SK-N-SH (cell line): ENCODE data around the gene MAN2B1. TPM values are rescaled to one million over a fixed set of nuclear protein-coding genes. Genes with fewer than 3 reads are reported as not detected.
"Not testable (repeated sequence)": the region's sequence is repeated elsewhere in the genome, so short reads cannot be mapped to it uniquely, and the experiment has no call there.

Experiments used
- CTCF ChIA-PET: fragments of 300-600, 350-600 bp; formaldehyde crosslinking; extraction: SDS; loops from one replicate; lab custom pipeline; 2021; lab: Yijun Ruan, JAX
- POLR2A ChIA-PET: fragments of 350-600 bp; sonication (Branson Sonifier 250); formaldehyde crosslinking; extraction: SDS; loops from one replicate; lab custom pipeline; 2020; ENCODE audit warnings: antibody characterized with exemption, inconsistent platforms; lab: Yijun Ruan, JAX
- DNase-seq: peaks from one replicate; pipeline ENCODE4 v3.0.0; 2012
- H2AFZ ChIP-seq: fragments of 200-600 bp; sonication (generic); 2 replicates; pipeline ENCODE4 v1.8.1; 2016; ENCODE audit warnings: antibody characterized with exemption, mild to moderate bottlenecking, low read depth
- H3F3A ChIP-seq: fragments of 200-600 bp; sonication (generic); replicated peaks from 2 replicates; pipeline ENCODE3; 2016; ENCODE audit warnings: antibody characterized with exemption, mild to moderate bottlenecking; ENCODE audit not compliant: insufficient read depth
- H3K27ac ChIP-seq, 2 experiments: fragments of 200-500 bp in 1 of 2; fragments of 200-600 bp in 1 of 2; sonication (Bioruptor generic) in 1 of 2; sonication (generic), shearing (Covaris generic) in 1 of 2; 2 replicates each; pipeline versions ENCODE4 v1.5.1 to v1.6.1; 2014 to 2016; ENCODE audit warnings: low read depth in 2 of 2, inconsistent platforms in 1 of 2, low read length in 1 of 2, mild to moderate bottlenecking in 1 of 2, mixed read lengths in 1 of 2
- H3K27me3 ChIP-seq: fragments of 200-600 bp; sonication (generic), shearing (Covaris generic); 2 replicates; pipeline ENCODE4 v1.6.1; 2016; ENCODE audit warnings: mixed run types; ENCODE audit not compliant: insufficient read depth
- H3K36me3 ChIP-seq, 2 experiments: fragments of 200-500 bp in 1 of 2; fragments of 200-600 bp in 1 of 2; sonication (Bioruptor generic) in 1 of 2; sonication (generic) in 1 of 2; replicated peaks in 1 of 2; 2 replicates each; pipeline versions ENCODE3 to v1.5.1; 2014 to 2016; ENCODE audit warnings: low read length in 1 of 2, mild to moderate bottlenecking in 1 of 2; ENCODE audit not compliant: insufficient read depth in 2 of 2, control insufficient read depth in 1 of 2
- H3K4me1 ChIP-seq, 2 experiments: fragments of 200-500 bp in 1 of 2; fragments of 200-600 bp in 1 of 2; sonication (Bioruptor generic) in 1 of 2; sonication (generic), shearing (Covaris generic) in 1 of 2; 2 replicates each; pipeline versions ENCODE4 v1.5.1 to v1.6.1; 2014 to 2016; ENCODE audit warnings: low read depth in 1 of 2, low read length in 1 of 2, mixed run types in 1 of 2; ENCODE audit not compliant: insufficient read depth in 2 of 2, control insufficient read depth in 1 of 2
- H3K4me2 ChIP-seq: fragments of 200-600 bp; sonication (generic), shearing (Covaris generic); 2 replicates; pipeline ENCODE4 v1.6.1; 2017; ENCODE audit warnings: mixed run types
- H3K4me3 ChIP-seq, 2 experiments: fragments of 200-500 bp in 1 of 2; fragments of 200-600 bp in 1 of 2; sonication (Bioruptor generic) in 1 of 2; sonication (generic), shearing (Covaris generic) in 1 of 2; 2 replicates each; pipeline versions ENCODE4 v1.5.1 to v1.8.1; 2014 to 2016; ENCODE audit warnings: low read depth in 2 of 2, inconsistent platforms in 1 of 2, low read length in 1 of 2, mild to moderate bottlenecking in 1 of 2, mixed read lengths in 1 of 2, moderate library complexity in 1 of 2
- H3K79me2 ChIP-seq: fragments of 200-600 bp; sonication (generic); 2 replicates; pipeline ENCODE4 v1.8.1; 2017; ENCODE audit warnings: mild to moderate bottlenecking; ENCODE audit not compliant: insufficient read depth
- H3K9ac ChIP-seq: fragments of 200-600 bp; sonication (generic); 2 replicates; pipeline ENCODE4 v1.6.1; 2017; ENCODE audit warnings: mixed run types
- H3K9me2 ChIP-seq: fragments of 200-600 bp; sonication (generic); 2 replicates; pipeline ENCODE4 v1.6.1; 2017; ENCODE audit warnings: mixed run types
- H3K9me3 ChIP-seq: fragments of 200-600 bp; sonication (generic); 2 replicates; pipeline ENCODE4 v1.6.1; 2017; ENCODE audit warnings: mixed run types, mild to moderate bottlenecking, moderate library complexity
- H4K20me1 ChIP-seq: fragments of 200-600 bp; sonication (generic); 2 replicates; pipeline ENCODE4 v1.6.1; 2017; ENCODE audit warnings: mild to moderate bottlenecking, mixed run types; ENCODE audit not compliant: insufficient read depth
- ELF1 ChIP-seq: IDR thresholded peaks from 2 replicates; pipeline ENCODE4 v1.4.0; 2012
- EP300 ChIP-seq, 2 experiments: IDR thresholded peaks; 2 replicates each; pipeline versions ENCODE4 v1.4.0 to v1.6.1; 2012; ENCODE audit warnings: borderline replicate concordance in 1 of 2, low read depth in 1 of 2, low read length in 1 of 2
- EZH2phosphoT487 ChIP-seq: fragments of 200-600 bp; sonication (generic); IDR thresholded peaks from 2 replicates; pipeline ENCODE4 v1.6.1; 2017; ENCODE audit warnings: low read depth, mixed run types, mild to moderate bottlenecking, antibody characterized with exemption, moderate library complexity, borderline replicate concordance
- GATA2 ChIP-seq: sonication (generic); formaldehyde crosslinking; IDR thresholded peaks from 2 replicates; pipeline ENCODE4 v1.5.0; 2020; ENCODE audit warnings: mild to moderate bottlenecking, missing genetic modification reagents
- JUND ChIP-seq: IDR thresholded peaks from 2 replicates; pipeline ENCODE4 v1.4.0; 2012
- NFIC ChIP-seq: IDR thresholded peaks from 2 replicates; pipeline ENCODE4 v1.4.0; 2012; ENCODE audit warnings: borderline replicate concordance
- POLR2AphosphoS5 ChIP-seq: IDR thresholded peaks from 2 replicates; pipeline ENCODE4 v1.6.1; 2012; ENCODE audit warnings: low read depth, low read length
- RFX5 ChIP-seq: IDR thresholded peaks from 2 replicates; pipeline ENCODE4 v1.6.1; 2012; ENCODE audit warnings: mild to moderate bottlenecking, improper control_type of control experiment, low read length
- RXRA ChIP-seq: IDR thresholded peaks from 2 replicates; pipeline ENCODE4 v1.4.0; 2012; ENCODE audit warnings: low read depth, mild to moderate bottlenecking, borderline replicate concordance
- ZBTB33 ChIP-seq: IDR thresholded peaks from 2 replicates; pipeline ENCODE4 v1.4.0; 2012; ENCODE audit warnings: low read depth, borderline replicate concordance
- WGBS: methylation state at CpG from one replicate; pipeline ENCODE4 v1.1.6; 2017; ENCODE audit warnings: low lambda C conversion rate; 5-methylcytosine and 5-hydroxymethylcytosine counted together
- polyA plus RNA-seq, 3 experiments: library from polyadenylated mRNA; depleted of rRNA; stranded (reverse); fragments of >200 nt; gene quantifications; 2 replicates each; pipeline ENCODE4 v1.2.3, GENCODE V29; 2012
- TF ChIP-seq, protein P1 (sequence below): fragments of 150-350 bp; IDR thresholded peaks from 2 replicates; pipeline ENCODE4 v1.6.1; 2016; ENCODE audit warnings: mild to moderate bottlenecking, low read depth, low read length

The MAN2B1 gene
- polyA plus RNA-seq, 1 of the 3 experiments (the other 2 are of a cell fraction): 47.0 TPM

DNA sequence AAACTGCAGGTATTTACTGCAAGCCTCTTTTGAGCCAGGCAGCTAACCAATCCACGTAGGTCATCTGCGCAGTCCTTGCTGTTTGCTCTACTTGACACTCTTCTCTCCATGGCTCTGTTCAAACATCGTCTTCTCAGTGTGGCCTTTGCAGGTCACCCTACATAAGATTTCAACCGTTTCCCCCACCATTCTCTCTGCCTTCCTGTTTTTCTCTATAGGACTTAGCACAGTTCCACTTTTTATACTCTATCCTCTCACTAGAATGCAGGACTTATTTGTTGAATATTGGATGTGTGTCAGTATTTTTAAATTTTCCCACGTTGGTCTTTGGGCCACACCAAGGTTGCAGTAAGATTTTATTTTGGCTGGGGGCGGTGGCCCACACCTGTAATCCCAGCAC is 31.6 kb upstream of the MAN2B1 start:
- H3K36me3 ChIP-seq: peaks cover 18 to 38% of the 10 kb centered on the region in 2 experiments
- TF ChIP-seq RFX5: no peak
- TF ChIP-seq RXRA: no peak
- TF ChIP-seq EP300 (IDR thresholded peaks at IDR 0.05; ENCODE audit: borderline replicate concordance in 1 of 2, low read depth in 1 of 2, low read length in 1 of 2): no peak
- TF ChIP-seq NFIC: no peak
- no peak for TF ChIP-seq POLR2AphosphoS5
- TF ChIP-seq EZH2phosphoT487: no peak
- no peak for TF ChIP-seq JUND
- TF ChIP-seq, all 33 proteins: peak for 0
- no peak for DNase-seq

GRCh38 chr19:12697425-12697824 is 30.9 kb upstream of the MAN2B1 start:
- not testable (repeated sequence) for H3K4me3 ChIP-seq, H3K9me3 ChIP-seq, DNase-seq, H3K9me2 ChIP-seq, H3K9ac ChIP-seq, H3K79me2 ChIP-seq, H3K27me3 ChIP-seq, H2AFZ ChIP-seq, H4K20me1 ChIP-seq
- peaks cover 16 to 31% of the 10 kb centered on the region in 2 experiments for H3K36me3 ChIP-seq
- H3K4me1 ChIP-seq: peaks cover 0 to 16% of the 10 kb centered on the region in 2 experiments; a peak in 2 of 4 replicates
- H3K27ac ChIP-seq: peak overlapping the region in 1 of 2 experiments; percentile 83; a peak in 1 of 4 replicates
- H3F3A ChIP-seq: peaks cover 33% of the 10 kb centered on the region
- POLR2A ChIA-PET: interaction anchor here (0.6 to 1.9 kb wide), 4 partner anchors 11 to 38 kb away, joined by 3 to 5 read pairs (median 4); no protein-coding TSS in a partner anchor
- H3K4me2 ChIP-seq: peak overlapping the region; percentile 81; the same call in 1 of the 2 replicates
- CTCF ChIA-PET: interaction anchor here (0.8 to 2.9 kb wide), 6 partner anchors 13 to 150 kb away, joined by 3 to 11 read pairs (median 4); no protein-coding TSS in a partner anchor
- WGBS: 96% methylated on average over 22 of the region's 22 CpGs

More for the DNA sequence above, 31.6 kb upstream of the MAN2B1 start:
- Histone ChIP-seq H2AFZ (no peak overlapping the region), H3K27me3 (no peaks in the 10 kb centered on the region), H3K9me2 (no peaks in the 10 kb centered on the region), H3K4me3 (no peak overlapping the region), H3K9ac (no peak overlapping the region), H4K20me1 (no peaks in the 10 kb centered on the region), H3K27ac (no peak overlapping the region), H3K4me2 (no peak overlapping the region), H3K4me1 (peaks cover 0 to 16% of the 10 kb centered on the region in 2 experiments; a peak in 2 of 4 replicates), H3K9me3 (no peaks in the 10 kb centered on the region), H3F3A (peaks cover 33% of the 10 kb centered on the region), H3K79me2 (no peaks in the 10 kb centered on the region; the same call in 1 of the 2 replicates)
- WGBS: 91% methylated on average over 6 of the region's 6 CpGs
- ChIA-PET POLR2A (no interaction called here), CTCF (interaction anchor here (1.5 kb wide), 1 partner anchor 63 kb away, joined by 4 read pairs; no protein-coding TSS in a partner anchor)

DNA sequence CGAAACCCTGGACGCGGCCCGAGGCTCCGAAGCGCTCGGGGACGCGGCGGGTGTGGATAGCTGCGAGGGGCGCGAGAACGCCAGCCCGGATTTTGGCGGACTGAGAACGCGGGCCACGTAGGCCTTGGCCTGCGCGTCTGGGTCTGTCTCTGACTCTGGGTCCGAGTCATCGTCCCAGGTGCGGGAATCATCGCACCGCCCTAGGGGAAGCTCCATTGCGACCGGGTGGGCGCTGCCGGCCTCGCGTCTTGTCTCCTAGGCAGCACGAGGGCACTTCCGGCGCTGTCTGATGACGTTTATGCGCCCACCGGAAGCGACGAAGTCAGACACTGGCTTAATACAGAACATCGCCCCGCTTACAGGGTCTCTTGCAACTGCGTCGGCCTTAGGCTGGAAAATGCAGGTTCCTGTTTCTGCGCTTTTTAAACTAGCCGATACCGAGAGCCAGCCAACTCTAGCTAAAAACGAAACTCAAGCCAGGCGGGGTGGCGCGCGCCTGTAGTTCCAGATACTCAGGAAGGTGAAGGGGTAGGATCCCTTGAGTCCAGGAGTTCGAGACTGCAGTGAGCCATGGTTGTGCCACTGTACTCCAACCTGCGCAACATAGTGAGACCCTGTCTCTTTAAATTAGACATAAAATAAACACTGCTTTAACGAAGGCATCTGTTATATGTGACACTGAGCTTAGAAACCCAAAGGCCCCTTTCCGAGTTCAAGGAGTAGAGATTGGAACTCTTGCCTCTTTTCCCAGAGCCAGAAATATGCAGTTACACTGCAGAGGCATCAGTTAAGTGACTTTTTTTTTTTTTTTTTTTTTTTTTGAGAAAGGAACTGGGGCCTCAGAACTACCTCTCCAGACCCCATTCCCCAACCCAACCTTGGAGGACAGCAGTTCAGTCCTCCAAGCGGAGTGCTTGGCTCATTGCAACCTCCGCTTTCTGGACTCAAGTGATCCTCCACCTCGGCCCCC is 30.1 kb upstream of the MAN2B1 start, which contains the start of gene FBXW9:
Gene FBXW9, minus strand, starts transcription at position 266 of the 970 bp plus-strand sequence. Its CDS starts 50 bp downstream, at position 216.
- peak within 1 kb of the TSS; percentile 81 to 89 for H3K4me3 ChIP-seq
- H3K4me1 ChIP-seq: peaks cover 0 to 16% of the 10 kb centered on the region in 2 experiments; a peak in 2 of 4 replicates
- ChIA-PET POLR2A (interaction anchor here (0.6 to 1.9 kb wide), 7 partner anchors 11 to 1322 kb away, joined by 3 to 5 read pairs (median 4); no protein-coding TSS in a partner anchor), CTCF (interaction anchor here (0.7 to 2.9 kb wide), 10 partner anchors 11 to 151 kb away, joined by 3 to 11 read pairs (median 4); no protein-coding TSS in a partner anchor)
- no peaks in the 10 kb centered on the region for H3K9me3 ChIP-seq
- peak within 1 kb of the TSS; percentile 89 for H2AFZ ChIP-seq
- H3K27ac ChIP-seq: peak within 1 kb of the TSS; percentile 81 to 83
- H3K79me2 ChIP-seq: no peaks in the 10 kb centered on the region; the same call in 1 of the 2 replicates
- peak; percentile 97 for DNase-seq
- peaks cover 33% of the 10 kb centered on the region for H3F3A ChIP-seq
- peak within 1 kb of the TSS; percentile 81 for H3K4me2 ChIP-seq
- H3K9me2 ChIP-seq: no peaks in the 10 kb centered on the region
- 11% methylated on average over 36 of the region's 59 CpGs for WGBS
- H3K9ac ChIP-seq: peak within 1 kb of the TSS; percentile 68
- no peaks in the 10 kb centered on the region for H4K20me1 ChIP-seq
- no peaks in the 10 kb centered on the region for H3K27me3 ChIP-seq
- H3K36me3 ChIP-seq: peaks cover 15 to 24% of the 10 kb centered on the region in 2 experiments
- TF ChIP-seq, protein P1, sequence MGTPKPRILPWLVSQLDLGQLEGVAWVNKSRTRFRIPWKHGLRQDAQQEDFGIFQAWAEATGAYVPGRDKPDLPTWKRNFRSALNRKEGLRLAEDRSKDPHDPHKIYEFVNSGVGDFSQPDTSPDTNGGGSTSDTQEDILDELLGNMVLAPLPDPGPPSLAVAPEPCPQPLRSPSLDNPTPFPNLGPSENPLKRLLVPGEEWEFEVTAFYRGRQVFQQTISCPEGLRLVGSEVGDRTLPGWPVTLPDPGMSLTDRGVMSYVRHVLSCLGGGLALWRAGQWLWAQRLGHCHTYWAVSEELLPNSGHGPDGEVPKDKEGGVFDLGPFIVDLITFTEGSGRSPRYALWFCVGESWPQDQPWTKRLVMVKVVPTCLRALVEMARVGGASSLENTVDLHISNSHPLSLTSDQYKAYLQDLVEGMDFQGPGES: no peak
- peak; percentile 93 for TF ChIP-seq ELF1
- TF ChIP-seq GATA2: no peak
- peak; percentile 97 for TF ChIP-seq POLR2AphosphoS5
- no peak for TF ChIP-seq ZBTB33
